CD4-positive, alpha-beta T cell treated with Interleukin-1 beta for 1 hour (primary cell): ENCODE measurements around the gene INTS13.
"Not testable (repeated sequence)": the region's sequence is repeated elsewhere in the genome, so short reads cannot be mapped to it uniquely, and the experiment has no call there.

Experiments used
- DNase-seq, 2 donors: peaks; one replicate each; pipeline ENCODE4 v3.0.0-alpha.2; 2020 to 2022

INTS13 gene

DNA sequence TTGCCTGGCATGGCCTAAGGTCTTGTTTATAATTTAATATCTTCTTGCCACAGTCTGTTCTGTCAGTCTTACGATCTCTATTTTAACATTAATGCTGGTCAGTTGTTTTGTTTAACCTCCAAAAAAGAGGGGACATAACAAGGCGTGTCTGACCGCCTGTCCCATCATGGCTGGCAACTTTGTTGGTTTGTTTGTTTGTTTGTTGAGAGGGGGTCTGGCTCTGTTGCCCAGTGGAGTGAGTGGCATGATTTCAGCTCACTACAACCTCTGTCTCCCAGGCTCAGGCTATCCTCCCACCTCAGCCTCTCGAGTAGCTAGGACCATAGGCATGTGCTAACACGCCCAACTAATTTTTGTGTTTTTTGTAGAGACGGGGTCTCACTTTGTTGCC, 68.7 kb downstream of the INTS13 start:
- no peak for DNase-seq

DNA sequence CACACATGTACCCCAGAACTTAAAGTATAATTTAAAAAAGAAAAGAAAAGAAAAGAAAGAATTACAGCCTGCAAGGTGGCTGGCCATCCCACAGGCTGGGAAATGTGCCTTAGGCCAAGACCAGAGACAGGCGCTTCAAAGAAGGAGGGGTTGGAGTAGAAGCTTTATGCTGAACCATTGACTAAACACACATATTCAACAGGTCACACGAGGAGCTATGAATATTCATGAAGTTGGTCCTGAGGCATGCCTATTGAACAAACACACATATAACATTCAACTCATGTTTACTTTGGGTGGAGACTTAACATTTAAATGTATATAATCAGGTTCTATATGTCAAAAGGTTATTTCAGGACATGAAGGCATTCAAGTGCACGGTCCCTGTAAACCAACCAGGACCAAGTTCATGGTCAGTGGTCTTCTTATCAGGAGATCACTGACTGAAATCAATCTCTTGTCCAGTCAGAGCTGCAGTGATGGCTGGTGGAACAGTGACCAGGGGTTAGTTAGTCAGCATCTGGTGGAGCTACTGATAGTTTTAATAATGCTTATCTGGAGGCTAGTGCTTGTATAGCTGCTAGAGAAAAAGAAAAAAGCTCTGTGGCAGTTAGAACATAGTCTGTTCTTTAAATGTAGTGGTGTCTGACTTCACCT, 69.2 kb downstream of the INTS13 start:
- DNase-seq: no peak

DNA sequence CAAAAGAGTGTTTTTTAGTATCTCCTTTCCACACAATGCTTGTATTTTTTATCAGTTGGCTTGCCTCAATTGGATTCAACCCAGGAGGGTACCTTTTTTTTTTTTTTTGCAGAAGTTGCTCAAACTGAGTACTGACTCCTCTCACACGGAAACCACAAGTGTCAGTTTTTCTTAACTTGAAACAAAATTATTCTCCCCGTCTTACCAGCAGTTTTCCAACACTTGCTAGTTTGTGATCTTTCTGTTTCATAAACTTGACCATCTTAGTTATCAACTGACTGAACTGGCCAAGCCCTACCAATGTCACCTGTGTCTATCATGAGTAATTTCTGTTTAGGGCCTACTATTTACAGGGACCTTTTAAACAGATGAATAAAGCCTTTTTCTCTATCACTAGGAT, 70.7 kb downstream of the INTS13 start:
- DNase-seq: no peak

DNA sequence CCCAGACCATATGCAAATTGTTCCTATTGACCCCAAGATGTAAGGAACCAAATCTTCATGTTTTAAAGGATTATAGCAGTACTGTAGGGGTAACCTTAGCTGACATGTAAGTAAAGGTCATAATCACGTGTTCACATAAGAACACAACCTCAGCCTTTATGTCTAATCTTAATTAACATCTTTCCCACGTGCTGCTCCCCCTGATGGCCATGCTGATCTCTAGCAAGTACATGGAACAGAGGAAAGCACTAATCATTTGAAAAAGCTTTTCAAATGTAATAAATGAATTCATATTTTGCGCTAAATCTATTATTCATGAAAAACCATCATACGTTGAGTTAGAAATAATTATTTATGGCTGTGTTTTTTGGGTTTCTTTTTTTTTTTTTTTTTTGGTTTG, 74.3 kb downstream of the INTS13 start:
- no peak for DNase-seq

DNA sequence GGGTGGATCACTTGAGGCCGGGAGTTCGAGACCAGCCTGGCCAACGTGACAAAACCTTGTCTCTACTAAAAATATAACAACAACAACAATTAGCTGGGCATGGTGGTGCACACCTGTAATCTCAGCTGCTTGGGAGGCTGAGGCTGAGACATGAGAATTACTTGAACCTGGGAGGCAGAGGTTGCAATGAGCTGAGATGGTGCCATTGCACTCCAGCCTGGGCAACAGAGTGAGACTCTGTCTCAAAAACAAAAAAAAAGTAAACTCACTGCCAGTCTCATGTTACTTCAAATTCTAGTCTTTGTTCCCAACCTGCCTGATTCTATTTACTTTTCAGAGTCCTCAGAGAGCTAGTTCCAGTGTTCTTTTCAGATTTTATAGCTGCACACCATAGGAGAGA, 75.0 kb downstream of the INTS13 start:
- DNase-seq: not testable (repeated sequence)

DNA sequence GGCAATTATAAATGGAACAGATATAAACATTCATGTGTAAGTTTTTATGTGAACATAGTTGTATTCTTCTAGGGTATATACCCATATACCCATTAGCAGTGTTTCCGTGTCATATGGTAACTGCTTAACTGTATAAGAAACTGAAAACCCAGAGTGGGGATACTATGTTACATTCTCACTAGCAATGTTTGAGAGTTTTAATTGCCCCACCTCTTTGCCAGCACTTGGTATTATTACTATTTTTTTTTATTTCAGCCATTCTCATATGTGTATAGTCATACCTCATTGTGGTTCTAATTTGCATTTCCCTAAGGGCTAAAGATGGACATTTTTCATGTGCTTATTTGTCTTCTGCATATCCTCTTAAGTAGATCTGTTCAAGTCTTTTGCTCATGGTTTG, 76.1 kb downstream of the INTS13 start:
- DNase-seq: no peak

DNA sequence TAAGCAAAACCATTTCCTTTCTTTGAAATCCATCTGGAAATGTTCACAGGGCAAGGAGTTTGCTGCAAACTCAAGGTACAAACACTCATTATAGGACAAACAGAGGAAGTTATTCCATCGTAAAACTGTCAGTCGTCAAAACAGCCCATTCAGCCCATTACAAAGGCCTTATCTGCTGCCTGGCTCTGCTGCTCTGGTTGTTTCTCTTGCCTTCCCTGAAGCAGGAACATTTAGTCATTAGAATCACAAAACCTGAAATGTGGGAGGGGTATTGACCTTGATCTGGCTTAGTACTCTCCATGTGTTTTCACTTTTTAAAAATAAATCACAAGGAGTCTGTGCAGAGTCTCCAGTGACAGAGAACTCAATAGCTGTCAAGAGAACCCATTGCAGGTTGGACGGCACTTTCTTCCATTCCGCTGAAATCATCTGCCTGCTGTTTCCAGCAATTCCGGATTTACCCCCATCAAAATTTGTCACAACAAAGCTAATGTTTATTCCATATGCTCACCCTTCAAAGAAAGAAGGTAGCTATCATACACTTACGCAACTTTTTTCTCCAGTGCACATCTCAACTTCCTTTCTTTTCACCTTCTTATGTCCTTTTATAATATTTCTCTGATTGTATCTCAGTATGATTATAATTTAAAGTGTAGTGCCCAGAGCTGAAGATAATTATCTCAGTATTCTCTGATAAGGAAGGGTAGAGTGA, 80.2 kb downstream of the INTS13 start:
- DNase-seq: no peak

DNA sequence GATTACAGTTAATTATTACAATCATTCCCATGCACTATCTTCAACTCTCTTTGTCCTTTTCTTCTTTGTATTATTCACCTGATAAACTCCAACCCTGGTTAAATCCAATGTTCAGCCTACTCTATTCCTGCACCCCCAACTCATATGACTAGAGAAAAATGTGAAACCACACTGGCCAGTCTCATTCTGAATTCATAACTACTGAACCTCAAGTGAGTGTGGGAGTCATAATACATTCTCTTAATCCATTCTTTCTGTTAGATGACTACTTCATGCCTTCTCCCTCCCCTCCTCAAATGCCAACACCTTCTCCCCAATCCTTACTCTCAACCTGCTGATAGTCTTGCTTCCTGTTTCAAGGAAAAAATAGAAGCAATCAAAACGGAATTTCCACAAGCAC, 82.4 kb downstream of the INTS13 start:
- DNase-seq: no peak
